Kidney (tissue), 14 donors: ENCODE data around the gene EXPH5. TPM values are rescaled to one million over a fixed set of nuclear protein-coding genes. Genes with fewer than 3 reads are reported as not detected.

ENCODE experiments used
- DNase-seq, 5 donors: peaks; one replicate each; pipeline ENCODE4 v3.0.0-alpha.2; 2013 to 2020
- FAIRE-seq: peaks from 2 replicates; lab custom pipeline; 2012; peaks lifted over from hg19 to GRCh38; lab: Jason Lieb, UNC
- H3K27ac ChIP-seq, 2 donors: one replicate each; pipeline ENCODE4 v1.7.0; 2013; ENCODE audit warnings: low read depth in 2 of 2, low read length in 2 of 2, inconsistent platforms in 1 of 2
- H3K27me3 ChIP-seq: one replicate; pipeline ENCODE4 v1.7.1; 2013; ENCODE audit warnings: low read length, inconsistent platforms; ENCODE audit not compliant: control insufficient read depth, insufficient read depth
- H3K36me3 ChIP-seq, 3 donors: one replicate each; pipeline versions ENCODE4 v1.7.0 to v1.7.1; 2013; ENCODE audit warnings: low read length in 3 of 3, control low read depth in 1 of 3, inconsistent platforms in 1 of 3; ENCODE audit not compliant: insufficient read depth in 3 of 3, control insufficient read depth in 2 of 3
- H3K4me1 ChIP-seq, 3 donors: one replicate each; pipeline versions ENCODE4 v1.7.0 to v1.7.1; 2013; ENCODE audit warnings: low read length in 3 of 3, inconsistent platforms in 1 of 3, low read depth in 1 of 3; ENCODE audit not compliant: control insufficient read depth in 2 of 3, insufficient read depth in 2 of 3
- H3K4me3 ChIP-seq, 3 donors: one replicate each; pipeline versions ENCODE4 v1.7.0 to v1.8.1; 2013; ENCODE audit warnings: low read length in 3 of 3, control low read depth in 1 of 3, inconsistent platforms in 1 of 3
- H3K9ac ChIP-seq, 3 donors: one replicate each; pipeline versions ENCODE4 v1.7.0 to v1.7.1; 2013; ENCODE audit warnings: low read length in 3 of 3, control low read depth in 1 of 3, inconsistent platforms in 1 of 3
- H3K9me3 ChIP-seq, 3 donors: one replicate each; pipeline versions ENCODE4 v1.7.0 to v1.7.1; 2013; ENCODE audit warnings: low read length in 3 of 3, control low read depth in 1 of 3, inconsistent platforms in 1 of 3; ENCODE audit not compliant: control insufficient read depth in 2 of 3, insufficient read depth in 1 of 3
- intact Hi-C: fragments of 100-400 bp; cut with DNase I; formaldehyde crosslinking; loops from one replicate; pipeline ENCODE4 v1.11.1; 2022
- polyA plus RNA-seq: library from polyadenylated mRNA; stranded (reverse); fragments of 350-450 nt; fragmentation: Illumina TruSeq; extraction: RNeasy Lipid Tissue Mini Kit (QIAGEN cat#74804); gene quantifications from one replicate; pipeline ENCODE4 v1.2.3, GENCODE V29; 2014; ENCODE audit warnings: low read depth, low replicate concordance; ENCODE audit not compliant: insufficient read depth
- total RNA-seq: library from RNA; stranded (reverse); fragmentation: NEBNext Ultra II Directional; extraction: Animal tissue kit (Norgen Biotek cat#: 25700); gene quantifications from one replicate; pipeline ENCODE4 v1.2.1, GENCODE V29; 2021
- TF ChIP-seq, protein P1 (sequence below): IDR thresholded peaks from 3 replicates; pipeline ENCODE4 v1.5.1; 2012; ENCODE audit warnings: mild to moderate bottlenecking, moderate library complexity, borderline replicate concordance; ENCODE audit not compliant: insufficient read depth; ENCODE audit errors: extremely low read depth
- donor health status: control.
- donor health status: control.
- donor health status: control.
- donor health status: control.
- donor health status: control.
- donor health status: DM: yes; HTN: yes; CAD: no.
- donor health status: Normal renal cell carcinoma (clear cell type).

Gene EXPH5
- total and polyA plus RNA-seq, 2 donors from 2014 or later = 2.2 to 9.5 TPM

DNA sequence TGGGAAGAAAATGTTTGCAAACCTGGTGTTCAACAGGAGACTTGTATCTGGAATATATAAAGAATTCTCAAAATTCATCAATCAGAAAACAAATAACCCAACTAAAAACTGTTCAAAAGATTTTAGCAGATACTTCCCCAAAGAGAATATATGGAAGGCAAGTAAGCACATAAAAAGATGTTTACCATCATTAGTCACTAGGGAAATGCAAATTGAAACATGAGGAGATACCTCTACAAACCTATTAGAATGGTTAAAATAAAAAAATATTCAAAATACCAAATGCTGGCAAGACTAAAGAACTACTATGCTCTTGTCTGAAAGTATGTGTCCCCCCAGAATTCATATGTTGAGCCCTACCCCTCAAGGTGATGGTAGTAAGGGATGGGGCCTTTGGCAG is 8.6 kb downstream of the EXPH5 start:
- Histone ChIP-seq H3K27me3 (no peaks in the 10 kb centered on the region), H3K4me3 (no peak overlapping the region), H3K4me1 (peaks cover 0 to 6% (median 0%) of the 10 kb centered on the region in 3 donors), H3K36me3 (no peaks in the 10 kb centered on the region), H3K9ac (no peak overlapping the region), H3K9me3 (no peaks in the 10 kb centered on the region), H3K27ac (no peak overlapping the region)
- DNase-seq (no peak), FAIRE-seq (no peak)
- intact Hi-C loops = no loop called here
- TF ChIP-seq, protein P1, sequence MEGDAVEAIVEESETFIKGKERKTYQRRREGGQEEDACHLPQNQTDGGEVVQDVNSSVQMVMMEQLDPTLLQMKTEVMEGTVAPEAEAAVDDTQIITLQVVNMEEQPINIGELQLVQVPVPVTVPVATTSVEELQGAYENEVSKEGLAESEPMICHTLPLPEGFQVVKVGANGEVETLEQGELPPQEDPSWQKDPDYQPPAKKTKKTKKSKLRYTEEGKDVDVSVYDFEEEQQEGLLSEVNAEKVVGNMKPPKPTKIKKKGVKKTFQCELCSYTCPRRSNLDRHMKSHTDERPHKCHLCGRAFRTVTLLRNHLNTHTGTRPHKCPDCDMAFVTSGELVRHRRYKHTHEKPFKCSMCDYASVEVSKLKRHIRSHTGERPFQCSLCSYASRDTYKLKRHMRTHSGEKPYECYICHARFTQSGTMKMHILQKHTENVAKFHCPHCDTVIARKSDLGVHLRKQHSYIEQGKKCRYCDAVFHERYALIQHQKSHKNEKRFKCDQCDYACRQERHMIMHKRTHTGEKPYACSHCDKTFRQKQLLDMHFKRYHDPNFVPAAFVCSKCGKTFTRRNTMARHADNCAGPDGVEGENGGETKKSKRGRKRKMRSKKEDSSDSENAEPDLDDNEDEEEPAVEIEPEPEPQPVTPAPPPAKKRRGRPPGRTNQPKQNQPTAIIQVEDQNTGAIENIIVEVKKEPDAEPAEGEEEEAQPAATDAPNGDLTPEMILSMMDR = no peak

DNA sequence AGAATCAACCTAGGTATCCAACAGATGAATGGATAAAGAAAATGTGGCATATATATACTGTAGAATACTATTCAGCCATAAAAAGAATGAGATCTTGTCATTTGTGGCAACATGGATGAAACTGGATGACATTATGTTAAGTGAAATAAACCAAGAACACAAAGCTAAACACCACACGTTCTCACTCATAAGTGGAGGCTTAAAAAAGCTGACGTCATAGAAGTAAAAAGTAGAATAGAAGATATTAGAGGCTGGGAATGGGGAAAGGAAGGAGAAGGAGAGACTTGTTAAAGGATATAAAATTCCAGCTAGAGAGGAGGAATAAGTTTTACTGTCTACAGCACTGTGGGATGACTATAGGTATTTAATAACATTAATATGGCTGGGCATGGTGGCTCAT is 12.9 kb downstream of the EXPH5 start:
- TF ChIP-seq, protein P1 = no peak
- FAIRE-seq = no peak
- intact Hi-C loops = no loop called here
- Histone ChIP-seq H3K27me3 (no peaks in the 10 kb centered on the region), H3K27ac (no peak overlapping the region), H3K36me3 (no peaks in the 10 kb centered on the region), H3K4me3 (no peak overlapping the region), H3K9ac (no peak overlapping the region), H3K4me1 (no peaks in the 10 kb centered on the region), H3K9me3 (no peaks in the 10 kb centered on the region)
- DNase-seq = no peak

DNA sequence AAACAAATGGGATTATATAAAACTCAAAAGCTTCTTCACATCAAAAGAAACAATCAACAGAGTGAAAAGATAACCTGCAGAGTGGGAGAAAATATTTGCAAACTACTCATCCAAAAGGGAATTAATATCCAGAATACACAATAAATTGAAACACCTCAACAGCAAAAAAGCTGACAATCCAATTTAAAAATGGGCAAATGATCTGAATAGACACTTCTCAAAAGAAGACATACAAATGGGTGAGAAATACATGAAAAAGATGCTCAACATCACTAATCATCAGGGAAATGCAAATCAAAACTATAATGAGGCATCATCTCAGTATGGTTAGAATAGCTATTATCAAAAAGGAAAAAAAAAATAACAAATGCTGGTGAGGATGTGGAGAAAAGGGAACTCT is 13.5 kb downstream of the EXPH5 start:
- TF ChIP-seq, protein P1 = no peak
- FAIRE-seq (no peak), DNase-seq (no peak)
- Histone ChIP-seq H3K9ac (no peak overlapping the region), H3K4me3 (no peak overlapping the region), H3K4me1 (no peaks in the 10 kb centered on the region), H3K27me3 (no peaks in the 10 kb centered on the region), H3K36me3 (no peaks in the 10 kb centered on the region), H3K27ac (no peak overlapping the region), H3K9me3 (no peaks in the 10 kb centered on the region)
- intact Hi-C loops = no loop called here

DNA sequence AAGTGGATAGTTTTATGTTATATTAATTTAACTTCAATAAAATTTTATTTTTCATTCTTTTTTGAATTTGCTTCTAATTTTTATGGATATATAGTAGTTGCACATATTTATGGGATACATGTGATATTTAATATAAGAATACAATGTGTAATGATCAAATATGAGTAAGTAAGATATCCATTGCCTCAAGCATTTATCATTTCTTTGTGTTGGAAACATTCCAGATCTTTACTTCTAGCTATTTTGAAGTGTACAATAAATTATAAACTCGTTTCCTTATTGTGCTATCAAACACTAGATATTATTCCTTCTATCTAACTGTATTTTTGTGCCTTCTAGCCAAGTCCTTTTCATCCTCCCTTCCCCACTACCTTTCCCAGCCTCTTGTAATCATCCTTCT is 17.0 kb downstream of the EXPH5 start:
- TF ChIP-seq, protein P1 = no peak
- FAIRE-seq (peak; percentile 19), DNase-seq (no peak)
- intact Hi-C loops = no loop called here
- Histone ChIP-seq H3K9ac (no peak overlapping the region), H3K9me3 (no peaks in the 10 kb centered on the region), H3K4me3 (no peak overlapping the region), H3K36me3 (no peaks in the 10 kb centered on the region), H3K27ac (no peak overlapping the region), H3K4me1 (no peaks in the 10 kb centered on the region), H3K27me3 (no peaks in the 10 kb centered on the region)
